ENCODE results near the gene GK.
"Not testable (repeated sequence)": the region's sequence is repeated elsewhere in the genome, so short reads cannot be mapped to it uniquely, and the experiment has no call there.

DNA sequence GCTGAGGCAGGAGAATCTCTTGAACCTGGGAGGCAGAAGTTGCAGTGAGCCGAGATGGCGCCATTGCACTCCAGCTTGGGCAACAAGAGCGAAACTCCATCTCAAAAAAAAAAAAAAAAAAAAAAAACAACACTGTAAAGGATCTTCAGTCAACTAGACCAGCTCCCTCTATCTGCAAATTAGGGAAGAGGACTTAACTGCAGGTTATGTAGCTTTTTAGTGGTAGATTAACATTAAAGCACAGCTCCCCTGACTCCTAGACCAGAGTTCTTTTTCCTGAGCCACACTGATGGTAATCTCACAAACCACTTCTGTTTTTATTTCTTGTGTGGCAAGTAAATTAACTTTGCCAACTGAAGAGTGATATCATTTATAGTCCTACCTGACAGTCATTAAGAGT lies 18.0 kb downstream of the GK start:
- TF ChIP-seq, protein P1, sequence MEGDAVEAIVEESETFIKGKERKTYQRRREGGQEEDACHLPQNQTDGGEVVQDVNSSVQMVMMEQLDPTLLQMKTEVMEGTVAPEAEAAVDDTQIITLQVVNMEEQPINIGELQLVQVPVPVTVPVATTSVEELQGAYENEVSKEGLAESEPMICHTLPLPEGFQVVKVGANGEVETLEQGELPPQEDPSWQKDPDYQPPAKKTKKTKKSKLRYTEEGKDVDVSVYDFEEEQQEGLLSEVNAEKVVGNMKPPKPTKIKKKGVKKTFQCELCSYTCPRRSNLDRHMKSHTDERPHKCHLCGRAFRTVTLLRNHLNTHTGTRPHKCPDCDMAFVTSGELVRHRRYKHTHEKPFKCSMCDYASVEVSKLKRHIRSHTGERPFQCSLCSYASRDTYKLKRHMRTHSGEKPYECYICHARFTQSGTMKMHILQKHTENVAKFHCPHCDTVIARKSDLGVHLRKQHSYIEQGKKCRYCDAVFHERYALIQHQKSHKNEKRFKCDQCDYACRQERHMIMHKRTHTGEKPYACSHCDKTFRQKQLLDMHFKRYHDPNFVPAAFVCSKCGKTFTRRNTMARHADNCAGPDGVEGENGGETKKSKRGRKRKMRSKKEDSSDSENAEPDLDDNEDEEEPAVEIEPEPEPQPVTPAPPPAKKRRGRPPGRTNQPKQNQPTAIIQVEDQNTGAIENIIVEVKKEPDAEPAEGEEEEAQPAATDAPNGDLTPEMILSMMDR (IDR thresholded peaks at IDR 0.05), result not testable (repeated sequence)
- not testable (repeated sequence) for TF ChIP-seq POLR2A (IDR thresholded peaks at IDR 0.05)
